Astrocyte of the spinal cord (primary cell): ENCODE data around the gene TLK1.

Experiments used
- DNase-seq: peaks from one replicate; pipeline ENCODE4 v3.0.0; 2011; ENCODE audit warnings: low read depth, low spot score
- H3K4me3 ChIP-seq: 2 replicates; pipeline ENCODE4 v1.5.1; 2011; ENCODE audit warnings: low read depth, mild to moderate bottlenecking, low read length, moderate library complexity
- CTCF ChIP-seq: IDR thresholded peaks from 2 replicates; pipeline ENCODE4 v1.5.1; 2012; ENCODE audit warnings: low read depth, mild to moderate bottlenecking, low read length, inconsistent platforms
- in situ Hi-C: cut with HindIII; loops from 2 replicates; pipeline ENCODE4 v1.10.0; 2017; ENCODE audit warnings: low sequenced_read_pairs

The TLK1 gene

DNA sequence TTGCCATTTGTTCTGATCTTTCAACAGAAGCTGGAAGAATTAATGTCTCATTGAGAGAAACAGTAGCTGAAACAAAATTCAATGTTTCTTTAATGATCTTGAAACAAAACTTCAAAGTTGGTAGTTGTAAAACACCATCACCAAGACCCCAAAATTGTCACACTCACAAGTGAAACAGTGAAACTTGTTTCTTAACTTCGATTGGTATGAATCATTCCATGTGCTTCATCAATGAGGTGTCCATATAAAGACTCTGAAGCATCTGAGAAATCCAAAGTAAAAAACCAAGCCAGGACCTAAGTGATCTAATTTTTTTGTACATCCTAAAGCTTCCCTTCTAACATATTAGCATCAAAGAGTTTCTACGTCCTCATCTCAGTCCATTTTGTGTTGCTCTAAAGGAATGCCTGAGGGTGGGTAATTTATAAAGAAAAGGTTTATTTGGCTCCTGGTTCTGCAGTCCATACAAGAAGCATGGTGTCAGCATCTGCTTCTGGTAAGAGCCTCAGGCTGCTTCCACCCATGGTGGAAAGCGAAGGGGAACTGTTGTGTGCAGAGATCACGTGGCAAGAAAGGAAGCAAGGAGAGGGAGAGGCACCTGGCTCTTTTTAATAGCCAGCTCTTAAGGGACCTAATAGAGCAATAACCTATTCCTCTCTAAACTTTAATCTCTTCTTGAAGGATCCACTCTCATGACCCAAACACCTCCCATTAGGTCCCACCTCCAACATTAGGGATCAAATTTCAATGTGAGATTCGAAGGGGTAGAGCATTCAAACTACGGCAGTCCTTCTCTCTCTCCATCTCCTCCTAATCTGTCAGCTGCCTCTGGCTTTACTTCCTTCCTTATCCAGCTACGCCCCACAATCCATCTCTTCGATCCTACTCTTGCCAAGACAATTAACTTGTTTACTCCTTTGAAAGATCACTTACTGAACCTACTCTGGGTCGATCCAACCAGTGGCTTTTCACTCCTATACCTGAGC, 20.7 kb upstream of the TLK1 start:
- in situ Hi-C loops: no loop called here
- DNase-seq: no peak
- no peak for TF ChIP-seq CTCF
- no peak overlapping the region for H3K4me3 ChIP-seq

DNA sequence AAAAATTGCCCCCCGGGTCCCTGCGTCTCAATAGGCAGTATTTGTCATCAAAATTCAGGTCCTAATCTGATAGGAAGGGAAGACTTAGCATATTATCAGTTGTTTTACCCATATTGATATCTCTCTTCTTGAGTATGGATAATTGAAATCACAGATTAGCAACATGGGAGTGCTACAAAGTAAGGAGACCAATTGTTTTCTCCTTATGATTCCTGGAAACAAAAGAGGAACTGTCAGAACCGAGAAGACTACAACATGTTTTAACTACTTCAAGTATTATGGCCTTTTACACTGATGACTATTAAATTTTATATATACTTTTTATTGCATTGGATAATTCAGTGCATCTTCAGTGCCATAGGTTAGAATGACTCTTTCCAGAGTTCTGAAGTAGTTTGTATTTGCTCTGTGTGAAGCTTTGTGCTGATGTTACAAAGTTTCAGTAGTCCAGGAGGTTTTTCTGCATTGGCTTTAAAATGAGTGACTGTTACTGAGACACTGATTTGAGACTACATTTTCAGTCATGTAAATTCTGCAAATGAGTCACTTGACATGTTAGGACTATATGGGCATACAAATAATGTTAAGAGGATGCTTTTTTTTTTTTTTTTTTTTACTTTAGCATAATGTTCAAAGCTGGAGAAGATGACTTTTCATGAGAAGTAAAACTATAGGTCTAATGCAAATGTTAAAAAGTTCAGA, 19.7 kb upstream of the TLK1 start:
- H3K4me3 ChIP-seq: no peak overlapping the region
- no peak for TF ChIP-seq CTCF
- DNase-seq: no peak
- in situ Hi-C loops: no loop called here

GRCh38 chr2:171178993-171179392, 18.3 kb upstream of the TLK1 start:
- no peak for TF ChIP-seq CTCF
- DNase-seq: no peak
- in situ Hi-C loops: no loop called here
- H3K4me3 ChIP-seq: no peak overlapping the region

- no peak overlapping the region for H3K4me3 ChIP-seq
- in situ Hi-C loops: no loop called here
- TF ChIP-seq CTCF: no peak
- no peak for DNase-seq
Observed at GRCh38 chr2:171176516-171176915, 15.8 kb upstream of the TLK1 start.

DNA sequence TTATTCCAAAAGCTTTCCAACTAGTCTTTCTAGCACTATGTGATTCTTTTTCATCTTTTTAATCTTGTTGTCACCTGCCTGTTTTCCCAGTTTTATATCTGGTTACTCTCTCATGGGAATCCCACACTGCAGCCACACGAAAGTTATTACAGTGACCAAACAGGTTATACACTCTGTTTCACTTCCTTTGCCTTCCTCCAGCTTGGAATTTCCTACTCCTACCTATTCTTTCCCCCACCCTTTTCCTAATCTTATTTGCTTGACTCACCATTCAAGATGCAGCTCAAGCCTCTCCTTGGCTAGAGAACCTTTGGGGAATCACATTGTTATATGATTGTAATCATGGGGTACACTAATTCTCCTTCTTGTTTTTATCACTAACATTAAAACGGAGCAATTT, 13.4 kb upstream of the TLK1 start:
- no peak for TF ChIP-seq CTCF
- no peak overlapping the region for H3K4me3 ChIP-seq
- in situ Hi-C loops: no loop called here
- no peak for DNase-seq

GRCh38 chr2:171173087-171173486, 12.4 kb upstream of the TLK1 start:
- no peak overlapping the region for H3K4me3 ChIP-seq
- no peak for TF ChIP-seq CTCF
- in situ Hi-C loops: no loop called here
- DNase-seq: no peak
